GM12878 (cell line): Measurements from ENCODE around the gene CDHR2. TPM values are rescaled to one million over a fixed set of nuclear protein-coding genes. Genes with fewer than 3 reads are reported as not detected.

ENCODE experiments used
- ATAC-seq: fragments of 200-7000 bp; cut with Tn5 transposase; 3 replicates; pipeline ENCODE4 v1.9.1; 2020; ENCODE audit warnings: mild to moderate bottlenecking, moderate library complexity
- BruUV-seq: library from RNA; stranded (reverse); fragments of 400-500 nt; replicated peaks from 2 replicates; lab custom pipeline; 2021; lab: Mats Ljungman, UMichigan
- CTCF ChIA-PET: fragments of 300-600 bp; sonication (Branson Sonifier 250); formaldehyde crosslinking; extraction: SDS; loops from one replicate; lab custom pipeline; 2021; ENCODE audit warnings: inconsistent platforms; lab: Yijun Ruan, JAX
- POLR2A ChIA-PET: fragments of 350-600 bp; formaldehyde crosslinking; extraction: SDS; loops from one replicate; lab custom pipeline; 2021; ENCODE audit warnings: inconsistent platforms; lab: Charles Lee
- RAD21 ChIA-PET: fragments of 300-600 bp; sonication (Branson Sonifier 250); formaldehyde crosslinking; loops from one replicate; lab custom pipeline; 2023; ENCODE audit warnings: antibody characterized with exemption; ENCODE audit not compliant: unreplicated experiment; lab: Charles Lee
- SMC1A ChIA-PET: fragments of 300-600 bp; sonication (Branson Sonifier 250); formaldehyde crosslinking; loops from one replicate; lab custom pipeline; 2023; ENCODE audit not compliant: unreplicated experiment, uncharacterized antibody; lab: Charles Lee
- DNase-seq: peaks from one replicate; pipeline ENCODE4 v3.0.0-alpha.2; 2011; ENCODE audit warnings: low read depth, low spot score
- FAIRE-seq: peaks from 3 replicates; lab custom pipeline; 2011; peaks lifted over from hg19 to GRCh38; lab: Jason Lieb, UNC
- H2AFZ ChIP-seq: 2 replicates; pipeline ENCODE4 v1.6.0; 2011; ENCODE audit warnings: low read depth, low read length, control low read depth; ENCODE audit not compliant: control insufficient read depth
- H3K27ac ChIP-seq: 2 replicates; pipeline ENCODE4 v1.5.1; 2011; ENCODE audit warnings: control low read depth; ENCODE audit not compliant: control insufficient read depth, insufficient read depth
- H3K27me3 ChIP-seq, 2 experiments: replicated peaks in 1 of 2; 2 replicates each; pipeline versions ENCODE4 v1.6.0 to v1.6.1; 2011; ENCODE audit warnings: low read length in 1 of 2; ENCODE audit not compliant: control insufficient read depth in 2 of 2, insufficient read depth in 2 of 2
- H3K36me3 ChIP-seq, 2 experiments: 2 replicates each; pipeline ENCODE4 v1.5.1; 2011; ENCODE audit warnings: low read length in 1 of 2; ENCODE audit not compliant: control insufficient read depth in 2 of 2, insufficient read depth in 2 of 2
- H3K4me1 ChIP-seq: 2 replicates; pipeline ENCODE4 v1.6.1; 2011; ENCODE audit warnings: mild to moderate bottlenecking, low read length, moderate library complexity, mixed read lengths; ENCODE audit not compliant: control insufficient read depth, insufficient read depth
- H3K4me2 ChIP-seq: 2 replicates; pipeline ENCODE4 v1.6.0; 2011; ENCODE audit warnings: control low read depth; ENCODE audit not compliant: control insufficient read depth, insufficient read depth
- H3K4me3 ChIP-seq: fragments of 200-600 bp; sonication (generic); 2 replicates; pipeline ENCODE4 v1.5.1; 2016
- H3K79me2 ChIP-seq: 2 replicates; pipeline ENCODE4 v1.6.0; 2011; ENCODE audit warnings: low read length; ENCODE audit not compliant: control insufficient read depth, insufficient read depth
- H3K9ac ChIP-seq: 2 replicates; pipeline ENCODE4 v1.8.0; 2011; ENCODE audit warnings: low read length, control low read depth, mixed read lengths; ENCODE audit not compliant: control insufficient read depth, insufficient read depth
- H3K9me3 ChIP-seq: replicated peaks from 3 replicates; pipeline ENCODE4 v1.5.1; 2011; ENCODE audit warnings: mild to moderate bottlenecking, low read length; ENCODE audit not compliant: control insufficient read depth, insufficient read depth
- H4K20me1 ChIP-seq: 2 replicates; pipeline ENCODE4 v1.6.0; 2011; ENCODE audit not compliant: control insufficient read depth, insufficient read depth
- BCL3 ChIP-seq: IDR thresholded peaks from 2 replicates; pipeline ENCODE4 v1.6.1; 2011; ENCODE audit warnings: borderline replicate concordance, low read depth, mild to moderate bottlenecking, moderate library complexity, low read length; ENCODE audit not compliant: insufficient read depth, poor library complexity, severe bottlenecking
- CTCF ChIP-seq, 3 experiments: IDR thresholded peaks in 2 of 3; conservative IDR thresholded peaks in 1 of 3; 2 replicates each; pipeline ENCODE4 v1.5.1; 2011; ENCODE audit warnings: low read depth in 3 of 3, low read length in 3 of 3, mild to moderate bottlenecking in 3 of 3, control low read depth in 2 of 3, moderate library complexity in 2 of 3, inconsistent platforms in 1 of 3, mixed read lengths in 1 of 3; ENCODE audit not compliant: control insufficient read depth in 2 of 3, insufficient read depth in 1 of 3; ENCODE audit errors: extremely low read depth in 1 of 3
- EED ChIP-seq: sonication (generic); IDR thresholded peaks from 2 replicates; pipeline ENCODE4 v1.6.1; 2016; ENCODE audit warnings: antibody characterized with exemption, low read depth
- MYB ChIP-seq: fragments of 150-350 bp; IDR thresholded peaks from 2 replicates; pipeline ENCODE4 v1.6.1; 2014; ENCODE audit warnings: mild to moderate bottlenecking, low read depth, low read length, borderline replicate concordance
- RAD21 ChIP-seq: IDR thresholded peaks from 2 replicates; pipeline ENCODE4 v1.6.1; 2011; ENCODE audit warnings: mild to moderate bottlenecking, low read depth, low read length, moderate library complexity; ENCODE audit not compliant: insufficient read depth
- SUZ12 ChIP-seq: fragments of 200-600 bp; sonication (generic); IDR thresholded peaks from one replicate; pipeline ENCODE4 v1.6.1; 2018; ENCODE audit warnings: antibody characterized with exemption, mild to moderate bottlenecking; ENCODE audit not compliant: unreplicated experiment
- WGBS: methylation state at CpG from one replicate; pipeline ENCODE4 v1.1.6; 2016; ENCODE audit warnings: low lambda C conversion rate; ENCODE audit not compliant: insufficient replicate concordance, insufficient coverage; ENCODE audit errors: missing lambda C conversion rate; 5-methylcytosine and 5-hydroxymethylcytosine counted together
- in situ Hi-C: fragments of 300-500 bp; cut with MboI; formaldehyde crosslinking; loops from 9 replicates; pipeline ENCODE4 v1.14.3; 2018; ENCODE audit warnings: mixed read lengths
- intact Hi-C: fragments of 100-400 bp; cut with micrococcal nuclease; formaldehyde crosslinking; loops from one replicate; pipeline ENCODE4 v1.14.2; 2022; ENCODE audit not compliant: unreplicated experiment
- polyA plus RNA-seq, 11 experiments: library from polyadenylated mRNA; depleted of rRNA in 4 of 11; unstranded in 6 of 11; stranded (reverse) in 5 of 11; fragments of >200 nt; fragmentation: Nextera tagmentation in 4 of 11; fragmentation: Illumina TruSeq in 1 of 11; extraction: Ambion mirVana in 4 of 11; extraction: Trizol in 1 of 11; gene quantifications; 1 replicate in 1 of 11; 2 replicates in 10 of 11; pipeline versions ENCODE4 v1.2.1 to v1.2.3, GENCODE V29; 2011 to 2016; ENCODE audit warnings: inconsistent platforms in 2 of 11, missing spikeins in 2 of 11, low read depth in 1 of 11
- total RNA-seq, 4 experiments: library from RNA; depleted of rRNA in 3 of 4; stranded (reverse); fragments of >200 nt in 3 of 4; fragmentation: Illumina TruSeq in 1 of 4; extraction: Trizol in 1 of 4; gene quantifications; 2 replicates each; pipeline versions ENCODE4 v1.2.1 to v1.2.3, GENCODE V29; 2013 to 2021

CDHR2 gene
- total and polyA plus RNA-seq, 10 of the 15 experiments (the other 5 are each of a cell fraction or from before 2014, with no cell fraction given), result 0.03 to 0.46 (median 0.06) TPM; not detected in 5

- Histone ChIP-seq H3K27ac (no peak overlapping the region), H2AFZ (no peak overlapping the region), H3K36me3 (no peaks in the 10 kb centered on the region), H3K27me3 (no peaks in the 10 kb centered on the region; a peak in 1 of 4 replicates), H3K79me2 (no peaks in the 10 kb centered on the region), H3K9ac (no peak overlapping the region), H3K4me2 (no peak overlapping the region), H4K20me1 (no peaks in the 10 kb centered on the region), H3K4me3 (no peak overlapping the region), H3K9me3 (no peaks in the 10 kb centered on the region)
- RAD21 ChIA-PET, result no interaction called here
- FAIRE-seq, result no peak
- CTCF ChIA-PET, result no interaction called here
- in situ Hi-C loops, result no loop called here
- BruUV-seq, result no TSS peak
- POLR2A ChIA-PET, result no interaction called here
- SMC1A ChIA-PET, result no interaction called here
- intact Hi-C loops, result no loop called here
- no peak for DNase-seq
- 0% methylated on average over 5 of the region's 5 CpGs for WGBS
- TF ChIP-seq SUZ12 (no peak), CTCF (IDR thresholded peaks at IDR 0.05 in 2 of 3, conservative IDR thresholded peaks at IDR 0.05 in 1 of 3; ENCODE audit: control insufficient read depth in 2 of 3, extremely low read depth in 1 of 3, insufficient read depth in 1 of 3, low read depth in 3 of 3, low read length in 3 of 3) (peak in 1 of 3 experiments; percentile 22; a peak in 2 of 6 replicates), RAD21 (peak; percentile 22; the same call in 1 of the 2 replicates)
- TF ChIP-seq, all 136 proteins: peak for 2
- no peaks in the 10 kb centered on the region for H3K4me1 ChIP-seq
- ATAC-seq, result peak; percentile 39
Measured at GRCh38 chr5:176559683-176560082, 10.5 kb downstream of the CDHR2 start.

- in situ Hi-C loops, result no loop called here
- POLR2A ChIA-PET, result no interaction called here
- TF ChIP-seq MYB, result no peak
- TF ChIP-seq EED, result no peak
- TF ChIP-seq BCL3, result peak; percentile 75
- TF ChIP-seq, all 136 proteins: peak for 1
- H3K36me3 ChIP-seq, result no peaks in the 10 kb centered on the region
- ATAC-seq, result no peak
- H3K4me1 ChIP-seq, result no peaks in the 10 kb centered on the region
- ChIA-PET SMC1A (no interaction called here), CTCF (no interaction called here), RAD21 (no interaction called here)
- no peaks in the 10 kb centered on the region for H3K79me2 ChIP-seq
- no peaks in the 10 kb centered on the region; a peak in 1 of 4 replicates for H3K27me3 ChIP-seq
- BruUV-seq, result no TSS peak
- no peaks in the 10 kb centered on the region for H4K20me1 ChIP-seq
- no peak overlapping the region for H3K4me2 ChIP-seq
- no peaks in the 10 kb centered on the region for H3K9me3 ChIP-seq
- no peak for DNase-seq
- no peak overlapping the region for H3K27ac ChIP-seq
- no peak overlapping the region for H3K4me3 ChIP-seq
- FAIRE-seq, result no peak
- intact Hi-C loops, result no loop called here
- 48% methylated on average over 8 of the region's 8 CpGs for WGBS
- no peak overlapping the region for H2AFZ ChIP-seq
- no peak overlapping the region for H3K9ac ChIP-seq
Measured at GRCh38 chr5:176560364-176560763, 11.2 kb downstream of the CDHR2 start.
